NOMO-1 treated with dmso at 0.1 percent for 144 hours (cell line): ENCODE measurements around the gene DDC.
"Not testable (repeated sequence)": the region's sequence is repeated elsewhere in the genome, so short reads cannot be mapped to it uniquely, and the experiment has no call there.

Experiments
- DNase-seq: peaks from one replicate; lab custom pipeline; 2025; ENCODE audit not compliant: unreplicated experiment; lab: John Stamatoyannopoulos, UW

DDC gene

GRCh38 chr7:50458651-50459050 is 106.6 kb downstream of the DDC start:
- not testable (repeated sequence) for DNase-seq

GRCh38 chr7:50456371-50457123 is 108.7 kb downstream of the DDC start:
- no peak for DNase-seq

GRCh38 chr7:50455658-50456057 is 109.5 kb downstream of the DDC start:
- DNase-seq = no peak

- DNase-seq = no peak
These were observed 110.2 kb downstream of the DDC start for GRCh38 chr7:50454968-50455367.

- DNase-seq = no peak
These were observed 114.6 kb downstream of the DDC start for GRCh38 chr7:50450590-50451032.

GRCh38 chr7:50449881-50450589 is 115.2 kb downstream of the DDC start, which contains the start of gene FIGNL1:
FIGNL1 (minus strand) TSS chr7:50450350; CDS start chr7:50447287, 3,063 bp downstream.
- peak; percentile 61 for DNase-seq

- DNase-seq = no peak
These were observed 115.7 kb downstream of the DDC start for GRCh38 chr7:50449501-50449880.

- DNase-seq = no peak
These were observed 116.4 kb downstream of the DDC start for GRCh38 chr7:50448823-50449222.

- DNase-seq = no peak
These were observed 118.7 kb downstream of the DDC start for GRCh38 chr7:50446542-50446960.

- DNase-seq = no peak
These were observed 128.9 kb downstream of the DDC start for GRCh38 chr7:50436133-50436806.

- no peak for DNase-seq
These were observed 133.4 kb downstream of the DDC start for GRCh38 chr7:50431722-50432305.

GRCh38 chr7:50431316-50431715 is 133.9 kb downstream of the DDC start:
- DNase-seq = no peak

- no peak for DNase-seq
These were observed 136.3 kb downstream of the DDC start for GRCh38 chr7:50428911-50429310.

- no peak for DNase-seq
These were observed 137.7 kb downstream of the DDC start for GRCh38 chr7:50427518-50427917.

- DNase-seq = no peak
These were observed 138.7 kb downstream of the DDC start for GRCh38 chr7:50426280-50427045.

GRCh38 chr7:50425318-50425717 is 139.9 kb downstream of the DDC start:
- no peak for DNase-seq

GRCh38 chr7:50423860-50424259 is 141.3 kb downstream of the DDC start:
- DNase-seq = no peak

GRCh38 chr7:50422858-50423257 is 142.3 kb downstream of the DDC start:
- no peak for DNase-seq

- no peak for DNase-seq
These were observed 144.2 kb downstream of the DDC start for GRCh38 chr7:50421043-50421442.

GRCh38 chr7:50418526-50419290 is 146.5 kb downstream of the DDC start:
- no peak for DNase-seq
